Measurements from ENCODE around the gene MYL7.

The MYL7 gene

GRCh38 chr7:44110719-44111635 is 30.2 kb downstream of the MYL7 start:
- no peak for DNase-seq

DNA sequence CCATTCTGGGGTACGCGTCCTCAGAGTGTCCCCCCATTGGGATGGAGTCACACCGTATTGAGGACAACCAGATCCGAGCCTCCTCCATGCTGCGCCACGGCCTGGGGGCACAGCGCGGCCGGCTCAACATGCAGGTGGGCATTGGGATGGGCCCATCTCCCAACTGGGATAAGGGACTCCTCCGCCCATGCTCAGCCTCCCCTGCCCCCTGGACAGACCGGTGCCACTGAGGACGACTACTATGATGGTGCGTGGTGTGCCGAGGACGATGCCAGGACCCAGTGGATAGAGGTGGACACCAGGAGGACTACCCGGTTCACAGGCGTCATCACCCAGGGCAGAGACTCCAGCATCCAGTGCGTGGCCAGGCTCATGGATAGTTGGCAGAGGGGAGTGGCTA is 31.1 kb downstream of the MYL7 start:
- DNase-seq, result no peak

- DNase-seq, result no peak
Measured at GRCh38 chr7:44108768-44109750, 32.1 kb downstream of the MYL7 start.

DNA sequence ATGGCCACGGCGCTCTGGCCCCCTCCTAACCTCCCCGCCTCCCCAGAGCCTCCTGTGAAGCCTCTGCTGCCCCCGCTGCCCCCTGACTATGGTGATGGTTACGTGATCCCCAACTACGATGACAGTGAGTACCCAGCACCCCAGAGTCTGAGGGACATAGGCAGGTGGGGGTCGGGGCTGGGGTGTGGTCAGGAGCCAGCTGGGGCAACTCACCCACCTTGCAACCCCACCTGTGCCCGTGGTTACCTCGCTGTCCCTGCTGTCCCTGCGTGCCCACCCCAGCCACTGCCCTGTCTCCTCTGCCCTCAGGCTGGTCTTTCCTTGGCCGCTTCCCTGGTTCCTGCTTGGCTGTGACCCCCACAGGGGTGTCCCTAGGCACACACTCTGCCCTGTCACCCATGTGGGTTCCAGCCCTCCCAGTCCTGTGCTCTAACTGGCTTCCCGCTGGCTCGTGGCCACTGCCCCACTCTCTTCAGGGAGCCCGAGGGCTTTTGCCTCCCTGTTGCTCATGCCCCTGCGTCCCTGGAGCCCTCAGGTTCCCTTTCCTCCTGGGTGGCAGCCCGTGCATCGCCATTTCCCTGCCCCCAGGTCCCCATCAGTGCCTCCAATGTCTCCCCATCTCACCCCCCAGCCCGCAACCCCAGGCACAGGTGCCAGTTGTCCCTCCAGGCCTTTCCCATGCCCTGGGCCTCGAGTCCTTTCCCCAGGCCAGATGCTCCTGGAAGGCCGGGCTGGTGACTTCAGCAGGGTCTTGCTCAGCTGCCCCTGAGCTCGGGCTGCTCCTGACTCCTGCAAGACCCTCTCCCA is 33.0 kb downstream of the MYL7 start:
- DNase-seq, result no peak

GRCh38 chr7:44107116-44107960 is 33.8 kb downstream of the MYL7 start:
- DNase-seq, result no peak

DNA sequence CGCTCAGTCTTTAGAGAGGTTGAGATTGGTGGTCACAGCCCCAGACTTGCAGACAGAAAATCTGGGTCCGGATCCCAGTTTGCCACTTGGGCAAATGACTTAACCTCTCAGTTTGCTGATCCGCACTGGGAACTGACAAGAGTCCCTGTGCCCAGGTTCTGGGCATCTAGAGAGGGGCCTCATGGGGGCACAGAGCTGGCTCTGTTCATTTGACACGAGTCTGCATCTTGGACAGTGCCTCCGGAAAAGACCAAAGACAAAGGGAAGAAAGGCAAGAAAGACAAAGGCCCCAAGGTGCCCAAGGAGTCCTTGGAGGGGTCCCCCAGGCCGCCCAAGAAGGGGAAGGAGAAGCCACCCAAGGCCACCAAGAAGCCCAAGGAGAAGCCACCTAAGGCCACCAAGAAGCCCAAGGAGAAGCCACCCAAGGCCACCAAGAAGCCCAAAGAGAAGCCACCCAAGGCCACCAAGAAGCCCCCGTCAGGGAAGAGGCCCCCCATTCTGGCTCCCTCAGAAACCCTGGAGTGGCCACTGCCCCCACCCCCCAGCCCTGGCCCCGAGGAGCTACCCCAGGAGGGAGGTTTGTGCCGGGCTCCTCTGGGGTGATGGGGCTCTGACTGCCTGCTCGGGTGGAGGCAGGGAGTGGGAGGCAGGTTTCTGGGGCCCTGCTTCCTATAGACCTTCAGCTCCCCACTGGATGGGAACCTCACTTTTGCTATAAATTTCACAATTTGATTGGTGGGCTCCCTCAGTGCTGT is 34.6 kb downstream of the MYL7 start:
- DNase-seq, result no peak

GRCh38 chr7:44105832-44106231 is 35.3 kb downstream of the MYL7 start:
- no peak for DNase-seq

DNA sequence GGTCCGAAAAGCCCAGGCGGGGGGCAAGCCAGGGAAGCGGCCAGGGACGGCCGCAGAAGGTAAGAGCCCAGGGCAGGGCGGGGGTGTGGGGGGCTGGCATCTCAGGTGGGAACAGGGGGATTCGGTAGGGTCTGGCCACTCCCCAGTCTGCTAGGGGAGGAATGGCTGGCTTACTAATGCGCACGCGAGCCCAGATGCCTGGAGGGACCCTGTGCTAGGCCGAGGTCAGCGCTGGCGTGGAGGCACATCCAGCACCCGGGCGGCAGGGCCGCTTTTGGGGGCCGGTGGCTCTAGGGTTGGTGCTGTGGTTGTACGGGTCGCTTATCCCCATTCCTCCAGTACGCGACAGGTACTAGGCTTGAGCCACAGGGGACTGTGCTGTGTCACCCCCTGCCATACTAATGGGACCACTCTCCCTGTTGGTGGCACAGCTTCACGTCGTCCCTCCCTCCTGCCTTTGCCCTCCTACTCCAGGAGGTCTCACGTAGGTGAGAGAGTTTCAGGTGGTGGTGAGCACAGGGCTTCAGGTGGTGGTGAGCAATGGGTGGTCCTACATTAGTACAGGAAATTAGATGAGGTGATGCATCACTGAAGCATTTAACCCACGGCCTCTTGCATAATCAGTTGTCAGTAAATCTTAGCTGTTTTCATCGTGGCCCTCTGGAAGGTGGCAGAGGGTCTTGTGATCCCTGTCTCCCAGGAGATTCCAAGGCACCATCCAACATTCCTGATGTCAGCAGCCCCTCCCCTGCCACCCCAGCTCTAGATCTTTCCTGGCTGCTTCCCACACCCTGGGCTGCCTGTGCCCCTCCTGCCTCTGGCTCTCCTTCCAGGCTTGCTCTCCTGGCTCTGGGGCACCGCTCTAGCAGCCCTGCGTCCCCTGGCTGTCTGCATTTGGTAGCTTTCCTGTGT is 36.0 kb downstream of the MYL7 start:
- no peak for DNase-seq

DNA sequence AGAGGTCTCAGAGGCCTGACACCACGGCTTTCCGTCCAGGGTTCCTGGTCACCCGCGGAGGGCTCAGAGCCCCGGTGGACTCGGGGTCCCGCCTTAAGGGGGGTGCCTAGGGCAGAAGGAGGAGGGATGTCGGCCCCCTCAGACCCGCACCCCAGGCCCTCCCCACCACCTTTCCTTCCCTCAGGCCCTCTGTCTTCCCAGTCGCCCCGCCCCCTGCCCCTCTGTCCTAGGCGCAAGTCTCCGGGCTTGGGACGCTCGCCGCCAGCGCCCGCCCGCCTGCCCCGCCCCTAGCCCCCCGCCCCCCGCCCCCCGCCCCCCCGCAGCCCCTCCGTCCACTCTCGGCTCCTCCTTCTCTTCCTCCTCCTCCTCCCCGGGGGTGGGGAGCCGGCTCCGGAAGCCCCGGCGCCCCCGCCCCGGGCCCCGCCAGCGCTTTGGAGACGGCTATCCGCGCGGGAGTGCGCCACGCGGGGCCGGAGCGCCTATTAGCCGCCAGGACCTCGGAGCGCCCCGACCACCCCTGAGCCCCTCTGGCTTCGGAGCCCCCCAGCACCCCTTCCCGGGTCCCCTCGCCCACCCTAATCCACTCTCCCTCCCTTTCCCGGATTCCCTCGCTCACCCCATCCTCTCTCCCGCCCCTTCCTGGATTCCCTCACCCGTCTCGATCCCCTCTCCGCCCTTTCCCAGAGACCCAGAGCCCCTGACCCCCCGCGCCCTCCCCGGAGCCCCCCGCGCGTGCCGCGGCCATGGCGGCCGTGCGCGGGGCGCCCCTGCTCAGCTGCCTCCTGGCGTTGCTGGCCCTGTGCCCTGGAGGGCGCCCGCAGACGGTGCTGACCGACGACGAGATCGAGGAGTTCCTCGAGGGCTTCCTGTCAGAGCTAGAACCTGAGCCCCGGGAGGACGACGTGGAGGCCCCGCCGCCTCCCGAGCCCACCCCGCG is 36.9 kb downstream of the MYL7 start, which contains the start of gene AEBP1:
TSS of gene AEBP1 (plus strand) at position 423 of the 937 bp plus-strand sequence. CDS start at position 744, 321 bp downstream.
- no peak for DNase-seq

DNA sequence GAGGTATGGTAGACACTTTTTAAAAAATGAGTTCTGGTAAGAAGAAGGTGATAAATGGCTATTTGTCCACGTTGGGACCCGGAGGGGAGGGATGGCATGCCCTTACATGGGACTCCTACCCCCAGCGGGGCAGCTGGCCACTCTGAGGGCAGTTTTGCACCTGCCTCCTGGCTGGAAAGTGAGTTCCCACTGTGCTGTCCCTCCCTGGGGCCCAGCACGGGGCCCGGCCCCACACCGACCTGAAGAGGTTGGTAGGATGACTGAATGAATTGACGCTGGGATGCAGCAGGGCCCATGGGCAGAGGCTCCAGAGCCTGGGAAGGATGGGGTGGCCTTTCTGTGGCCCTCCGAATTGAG is 37.6 kb downstream of the MYL7 start:
- DNase-seq, result no peak

DNA sequence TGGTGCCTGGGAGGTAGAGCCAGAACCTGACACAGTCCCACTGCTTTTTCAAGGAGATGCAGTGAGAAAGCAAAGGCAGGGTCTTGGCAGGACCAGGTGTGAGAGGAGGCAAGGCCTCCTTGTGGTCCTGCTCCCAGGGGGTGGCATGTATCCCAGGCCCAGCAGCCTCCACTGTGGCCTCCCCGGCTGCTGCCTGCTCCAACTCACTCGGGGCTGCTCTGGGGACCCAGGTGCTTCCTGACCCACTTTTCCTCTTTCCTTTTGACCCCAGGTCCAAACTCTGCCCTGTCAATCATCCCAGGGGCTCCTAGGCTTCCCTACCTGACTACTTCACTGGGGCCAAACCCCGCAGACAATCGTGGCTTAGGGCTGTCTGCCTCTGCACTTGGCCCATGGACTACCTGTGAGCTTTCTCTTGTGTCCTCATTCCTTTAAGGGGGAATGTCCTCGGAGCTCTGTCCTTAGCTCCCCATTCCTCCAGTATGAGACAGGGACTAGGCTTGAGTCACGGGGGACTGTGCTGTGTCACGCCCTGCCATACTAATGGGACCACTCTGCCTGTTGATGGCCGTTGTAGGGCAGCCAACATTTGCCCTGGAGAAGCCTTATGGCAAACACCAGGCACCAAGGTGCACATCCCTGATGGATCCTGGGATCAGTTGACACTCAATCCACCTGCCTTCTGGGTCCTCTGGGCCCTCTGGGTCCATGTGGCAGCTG is 38.1 kb downstream of the MYL7 start:
- no peak for DNase-seq

- DNase-seq, result no peak
Measured at GRCh38 chr7:44101966-44102845, 38.9 kb downstream of the MYL7 start.

GRCh38 chr7:44101303-44101965 is 39.7 kb downstream of the MYL7 start:
- DNase-seq, result no peak

GRCh38 chr7:44100458-44101302 is 40.5 kb downstream of the MYL7 start:
- no peak for DNase-seq

- DNase-seq, result no peak
Measured at GRCh38 chr7:44099669-44100068, 41.5 kb downstream of the MYL7 start.

Measured in activated CD4-positive, alpha-beta T cell treated with anti-CD3 and anti-CD28 coated beads, Interleukin-10, Interleukin-2, amounts not matched to agents 100 ng/mL and 50 ng/mL, durations not matched to agents 16 hours and 8 hours (primary cell).